SK-N-SH (cell line): Measurements from ENCODE around the gene STAMBP. TPM values are rescaled to one million over a fixed set of nuclear protein-coding genes. Genes with fewer than 3 reads are reported as not detected.

Source experiments
- CTCF ChIA-PET: fragments of 300-600, 350-600 bp; formaldehyde crosslinking; extraction: SDS; loops from one replicate; lab custom pipeline; 2021; lab: Yijun Ruan, JAX
- POLR2A ChIA-PET: fragments of 350-600 bp; sonication (Branson Sonifier 250); formaldehyde crosslinking; extraction: SDS; loops from one replicate; lab custom pipeline; 2020; ENCODE audit warnings: antibody characterized with exemption, inconsistent platforms; lab: Yijun Ruan, JAX
- DNase-seq: peaks from one replicate; pipeline ENCODE4 v3.0.0; 2012
- H2AFZ ChIP-seq: fragments of 200-600 bp; sonication (generic); 2 replicates; pipeline ENCODE4 v1.8.1; 2016; ENCODE audit warnings: antibody characterized with exemption, mild to moderate bottlenecking, low read depth
- H3F3A ChIP-seq: fragments of 200-600 bp; sonication (generic); replicated peaks from 2 replicates; pipeline ENCODE3; 2016; ENCODE audit warnings: antibody characterized with exemption, mild to moderate bottlenecking; ENCODE audit not compliant: insufficient read depth
- H3K27ac ChIP-seq, 2 experiments: fragments of 200-500 bp in 1 of 2; fragments of 200-600 bp in 1 of 2; sonication (Bioruptor generic) in 1 of 2; sonication (generic), shearing (Covaris generic) in 1 of 2; 2 replicates each; pipeline versions ENCODE4 v1.5.1 to v1.6.1; 2014 to 2016; ENCODE audit warnings: low read depth in 2 of 2, inconsistent platforms in 1 of 2, low read length in 1 of 2, mild to moderate bottlenecking in 1 of 2, mixed read lengths in 1 of 2
- H3K27me3 ChIP-seq: fragments of 200-600 bp; sonication (generic), shearing (Covaris generic); 2 replicates; pipeline ENCODE4 v1.6.1; 2016; ENCODE audit warnings: mixed run types; ENCODE audit not compliant: insufficient read depth
- H3K36me3 ChIP-seq, 2 experiments: fragments of 200-500 bp in 1 of 2; fragments of 200-600 bp in 1 of 2; sonication (Bioruptor generic) in 1 of 2; sonication (generic) in 1 of 2; replicated peaks in 1 of 2; 2 replicates each; pipeline versions ENCODE3 to v1.5.1; 2014 to 2016; ENCODE audit warnings: low read length in 1 of 2, mild to moderate bottlenecking in 1 of 2; ENCODE audit not compliant: insufficient read depth in 2 of 2, control insufficient read depth in 1 of 2
- H3K4me1 ChIP-seq, 2 experiments: fragments of 200-500 bp in 1 of 2; fragments of 200-600 bp in 1 of 2; sonication (Bioruptor generic) in 1 of 2; sonication (generic), shearing (Covaris generic) in 1 of 2; 2 replicates each; pipeline versions ENCODE4 v1.5.1 to v1.6.1; 2014 to 2016; ENCODE audit warnings: low read depth in 1 of 2, low read length in 1 of 2, mixed run types in 1 of 2; ENCODE audit not compliant: insufficient read depth in 2 of 2, control insufficient read depth in 1 of 2
- H3K4me2 ChIP-seq: fragments of 200-600 bp; sonication (generic), shearing (Covaris generic); 2 replicates; pipeline ENCODE4 v1.6.1; 2017; ENCODE audit warnings: mixed run types
- H3K4me3 ChIP-seq, 2 experiments: fragments of 200-500 bp in 1 of 2; fragments of 200-600 bp in 1 of 2; sonication (Bioruptor generic) in 1 of 2; sonication (generic), shearing (Covaris generic) in 1 of 2; 2 replicates each; pipeline versions ENCODE4 v1.5.1 to v1.8.1; 2014 to 2016; ENCODE audit warnings: low read depth in 2 of 2, inconsistent platforms in 1 of 2, low read length in 1 of 2, mild to moderate bottlenecking in 1 of 2, mixed read lengths in 1 of 2, moderate library complexity in 1 of 2
- H3K79me2 ChIP-seq: fragments of 200-600 bp; sonication (generic); 2 replicates; pipeline ENCODE4 v1.8.1; 2017; ENCODE audit warnings: mild to moderate bottlenecking; ENCODE audit not compliant: insufficient read depth
- H3K9ac ChIP-seq: fragments of 200-600 bp; sonication (generic); 2 replicates; pipeline ENCODE4 v1.6.1; 2017; ENCODE audit warnings: mixed run types
- H3K9me2 ChIP-seq: fragments of 200-600 bp; sonication (generic); 2 replicates; pipeline ENCODE4 v1.6.1; 2017; ENCODE audit warnings: mixed run types
- H3K9me3 ChIP-seq: fragments of 200-600 bp; sonication (generic); 2 replicates; pipeline ENCODE4 v1.6.1; 2017; ENCODE audit warnings: mixed run types, mild to moderate bottlenecking, moderate library complexity
- H4K20me1 ChIP-seq: fragments of 200-600 bp; sonication (generic); 2 replicates; pipeline ENCODE4 v1.6.1; 2017; ENCODE audit warnings: mild to moderate bottlenecking, mixed run types; ENCODE audit not compliant: insufficient read depth
- ELF1 ChIP-seq: IDR thresholded peaks from 2 replicates; pipeline ENCODE4 v1.4.0; 2012
- EP300 ChIP-seq, 2 experiments: IDR thresholded peaks; 2 replicates each; pipeline versions ENCODE4 v1.4.0 to v1.6.1; 2012; ENCODE audit warnings: borderline replicate concordance in 1 of 2, low read depth in 1 of 2, low read length in 1 of 2
- EZH2phosphoT487 ChIP-seq: fragments of 200-600 bp; sonication (generic); IDR thresholded peaks from 2 replicates; pipeline ENCODE4 v1.6.1; 2017; ENCODE audit warnings: low read depth, mixed run types, mild to moderate bottlenecking, antibody characterized with exemption, moderate library complexity, borderline replicate concordance
- FOXJ3 ChIP-seq: sonication (generic); formaldehyde crosslinking; IDR thresholded peaks from 2 replicates; pipeline ENCODE4 v1.5.1; 2020; ENCODE audit warnings: mild to moderate bottlenecking, missing genetic modification reagents
- FOXM1 ChIP-seq: IDR thresholded peaks from 2 replicates; pipeline ENCODE4 v1.4.0; 2012; ENCODE audit warnings: low read depth, mild to moderate bottlenecking
- GABPA ChIP-seq: IDR thresholded peaks from 2 replicates; pipeline ENCODE4 v1.4.0; 2012; ENCODE audit warnings: low read depth, mild to moderate bottlenecking
- GATA2 ChIP-seq: sonication (generic); formaldehyde crosslinking; IDR thresholded peaks from 2 replicates; pipeline ENCODE4 v1.5.0; 2020; ENCODE audit warnings: mild to moderate bottlenecking, missing genetic modification reagents
- MEF2A ChIP-seq: IDR thresholded peaks from 2 replicates; pipeline ENCODE4 v1.4.0; 2012; ENCODE audit warnings: low read depth, borderline replicate concordance
- MXI1 ChIP-seq: IDR thresholded peaks from 2 replicates; pipeline ENCODE4 v1.6.1; 2012; ENCODE audit warnings: mild to moderate bottlenecking, low read depth, low read length, improper control_type of control experiment
- NRF1 ChIP-seq: IDR thresholded peaks from 2 replicates; pipeline ENCODE4 v1.6.1; 2012; ENCODE audit warnings: low read depth, mild to moderate bottlenecking, low read length
- POLR2AphosphoS5 ChIP-seq: IDR thresholded peaks from 2 replicates; pipeline ENCODE4 v1.6.1; 2012; ENCODE audit warnings: low read depth, low read length
- RAD21 ChIP-seq: IDR thresholded peaks from 2 replicates; pipeline ENCODE4 v1.6.1; 2012; ENCODE audit warnings: mild to moderate bottlenecking, low read length
- RCOR1 ChIP-seq: fragments of 150-350 bp; IDR thresholded peaks from 2 replicates; pipeline ENCODE4 v1.6.1; 2017; ENCODE audit warnings: antibody characterized with exemption, low read length
- SMC3 ChIP-seq: IDR thresholded peaks from 2 replicates; pipeline ENCODE4 v1.6.1; 2012; ENCODE audit warnings: low read depth, low read length, improper control_type of control experiment
- TEAD4 ChIP-seq: IDR thresholded peaks from 2 replicates; pipeline ENCODE4 v1.4.0; 2012; ENCODE audit warnings: mild to moderate bottlenecking, borderline replicate concordance; ENCODE audit not compliant: insufficient read depth
- YY1 ChIP-seq: IDR thresholded peaks from 2 replicates; pipeline ENCODE4 v1.4.0; 2012; ENCODE audit warnings: low read depth, mild to moderate bottlenecking
- WGBS: methylation state at CpG from one replicate; pipeline ENCODE4 v1.1.6; 2017; ENCODE audit warnings: low lambda C conversion rate; 5-methylcytosine and 5-hydroxymethylcytosine counted together
- polyA plus RNA-seq, 3 experiments: library from polyadenylated mRNA; depleted of rRNA; stranded (reverse); fragments of >200 nt; gene quantifications; 2 replicates each; pipeline ENCODE4 v1.2.3, GENCODE V29; 2012
- TF ChIP-seq, protein P1 (sequence below): IDR thresholded peaks from 2 replicates; pipeline ENCODE4 v1.4.0; 2012; ENCODE audit warnings: low read depth, borderline replicate concordance
- TF ChIP-seq, protein P2 (sequence below): fragments of 200-600 bp; sonication (generic); IDR thresholded peaks from 2 replicates; pipeline ENCODE4 v1.6.1; 2017; ENCODE audit warnings: antibody characterized with exemption, mild to moderate bottlenecking, moderate library complexity

The STAMBP gene
- polyA plus RNA-seq, 1 of the 3 experiments (the other 2 are of a cell fraction): 42.2 TPM

DNA sequence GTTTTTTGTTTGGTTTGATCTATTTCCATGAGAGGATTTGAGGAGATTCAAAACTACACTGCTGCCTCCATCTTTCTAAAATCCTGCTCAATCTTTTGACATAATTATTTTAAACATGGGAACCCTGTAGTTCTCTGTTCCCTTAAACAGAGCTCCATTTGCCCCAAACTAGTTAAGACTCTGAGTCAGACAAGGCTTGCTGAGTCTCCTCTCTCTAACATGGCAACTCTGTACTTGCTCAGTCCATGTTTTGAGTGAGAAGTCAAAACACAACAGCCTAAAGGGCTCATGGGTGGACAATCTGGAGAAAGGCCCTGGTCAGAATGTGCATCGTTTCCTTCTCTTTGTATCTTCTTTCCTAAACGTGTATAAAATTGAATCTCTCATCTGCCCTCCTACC is 7.1 kb upstream of the STAMBP start:
- Histone ChIP-seq H3K36me3 (no peaks in the 10 kb centered on the region), H3K9ac (no peak overlapping the region), H3K4me2 (no peak overlapping the region), H4K20me1 (no peaks in the 10 kb centered on the region), H3K4me1 (no peaks in the 10 kb centered on the region), H3K4me3 (no peak overlapping the region), H3K9me3 (no peaks in the 10 kb centered on the region), H3K27ac (no peak overlapping the region), H3K27me3 (0 out of 2 replicates have a peak, but pooled peaks cover 9% of the 10 kb centered on the region), H3K9me2 (no peaks in the 10 kb centered on the region), H3K79me2 (no peaks in the 10 kb centered on the region), H3F3A (peaks cover 4% of the 10 kb centered on the region), H2AFZ (no peak overlapping the region)
- WGBS: 37% methylated on average over 2 of the region's 2 CpGs
- POLR2A ChIA-PET: no interaction called here
- DNase-seq: no peak
- CTCF ChIA-PET: interaction anchor here (1.4 to 9.4 kb wide), 4 partner anchors 299 to 513 kb away, joined by 4 to 155 read pairs (median 27); partner anchors contain the start of gene BOLA3
- TF ChIP-seq GABPA (no peak), EZH2phosphoT487 (no peak), FOXJ3 (CRISPR knock-in tag) (no peak), FOXM1 (no peak), TEAD4 (no peak), POLR2AphosphoS5 (no peak)

DNA sequence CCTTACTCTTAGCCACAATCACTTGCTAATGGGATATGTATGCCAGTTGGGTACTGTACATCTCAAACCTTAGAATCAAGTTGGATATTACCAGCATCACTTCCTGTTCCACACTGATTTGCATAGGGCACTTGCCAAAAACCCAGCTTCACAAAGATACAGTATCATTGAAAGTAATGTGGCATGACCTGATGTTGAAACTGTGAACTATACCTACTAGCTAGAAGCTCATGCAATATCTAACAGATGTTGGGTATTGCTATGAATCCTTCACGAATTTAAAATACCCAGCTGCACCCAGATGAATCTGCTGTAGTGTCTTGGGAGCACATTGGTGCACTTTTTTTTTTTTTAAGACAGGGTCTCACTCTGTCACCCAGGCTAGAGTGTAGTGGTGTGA is 6.5 kb upstream of the STAMBP start:
- H3K79me2 ChIP-seq: no peaks in the 10 kb centered on the region
- CTCF ChIA-PET: interaction anchor here (0.9 to 9.4 kb wide), 6 partner anchors 285 to 518 kb away, joined by 3 to 155 read pairs (median 4); partner anchors contain the start of genes BOLA3 and MTHFD2
- H3K27ac ChIP-seq: no peak overlapping the region
- WGBS: 5% methylated on average over 1 of the region's 1 CpG
- H3K27me3 ChIP-seq: 0 out of 2 replicates have a peak, but pooled peaks cover 9% of the 10 kb centered on the region
- DNase-seq: no peak
- POLR2A ChIA-PET: no interaction called here
- H3K9me2 ChIP-seq: no peaks in the 10 kb centered on the region
- no peak overlapping the region for H3K4me2 ChIP-seq
- H3F3A ChIP-seq: peaks cover 4% of the 10 kb centered on the region
- no peaks in the 10 kb centered on the region for H3K36me3 ChIP-seq
- TF ChIP-seq SMC3: no peak
- no peak for TF ChIP-seq EP300 (IDR thresholded peaks at IDR 0.05; ENCODE audit: borderline replicate concordance in 1 of 2, low read depth in 1 of 2, low read length in 1 of 2)
- TF ChIP-seq, protein P1, sequence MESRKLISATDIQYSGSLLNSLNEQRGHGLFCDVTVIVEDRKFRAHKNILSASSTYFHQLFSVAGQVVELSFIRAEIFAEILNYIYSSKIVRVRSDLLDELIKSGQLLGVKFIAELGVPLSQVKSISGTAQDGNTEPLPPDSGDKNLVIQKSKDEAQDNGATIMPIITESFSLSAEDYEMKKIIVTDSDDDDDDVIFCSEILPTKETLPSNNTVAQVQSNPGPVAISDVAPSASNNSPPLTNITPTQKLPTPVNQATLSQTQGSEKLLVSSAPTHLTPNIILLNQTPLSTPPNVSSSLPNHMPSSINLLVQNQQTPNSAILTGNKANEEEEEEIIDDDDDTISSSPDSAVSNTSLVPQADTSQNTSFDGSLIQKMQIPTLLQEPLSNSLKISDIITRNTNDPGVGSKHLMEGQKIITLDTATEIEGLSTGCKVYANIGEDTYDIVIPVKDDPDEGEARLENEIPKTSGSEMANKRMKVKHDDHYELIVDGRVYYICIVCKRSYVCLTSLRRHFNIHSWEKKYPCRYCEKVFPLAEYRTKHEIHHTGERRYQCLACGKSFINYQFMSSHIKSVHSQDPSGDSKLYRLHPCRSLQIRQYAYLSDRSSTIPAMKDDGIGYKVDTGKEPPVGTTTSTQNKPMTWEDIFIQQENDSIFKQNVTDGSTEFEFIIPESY: no peak
- TF ChIP-seq ELF1: no peak
- TF ChIP-seq GABPA: no peak
- no peak for TF ChIP-seq FOXM1
- no peak for TF ChIP-seq RCOR1
- TF ChIP-seq GATA2: no peak
- no peak for TF ChIP-seq NRF1
- TF ChIP-seq YY1: no peak
- no peak for TF ChIP-seq MXI1
- TF ChIP-seq, protein P2, sequence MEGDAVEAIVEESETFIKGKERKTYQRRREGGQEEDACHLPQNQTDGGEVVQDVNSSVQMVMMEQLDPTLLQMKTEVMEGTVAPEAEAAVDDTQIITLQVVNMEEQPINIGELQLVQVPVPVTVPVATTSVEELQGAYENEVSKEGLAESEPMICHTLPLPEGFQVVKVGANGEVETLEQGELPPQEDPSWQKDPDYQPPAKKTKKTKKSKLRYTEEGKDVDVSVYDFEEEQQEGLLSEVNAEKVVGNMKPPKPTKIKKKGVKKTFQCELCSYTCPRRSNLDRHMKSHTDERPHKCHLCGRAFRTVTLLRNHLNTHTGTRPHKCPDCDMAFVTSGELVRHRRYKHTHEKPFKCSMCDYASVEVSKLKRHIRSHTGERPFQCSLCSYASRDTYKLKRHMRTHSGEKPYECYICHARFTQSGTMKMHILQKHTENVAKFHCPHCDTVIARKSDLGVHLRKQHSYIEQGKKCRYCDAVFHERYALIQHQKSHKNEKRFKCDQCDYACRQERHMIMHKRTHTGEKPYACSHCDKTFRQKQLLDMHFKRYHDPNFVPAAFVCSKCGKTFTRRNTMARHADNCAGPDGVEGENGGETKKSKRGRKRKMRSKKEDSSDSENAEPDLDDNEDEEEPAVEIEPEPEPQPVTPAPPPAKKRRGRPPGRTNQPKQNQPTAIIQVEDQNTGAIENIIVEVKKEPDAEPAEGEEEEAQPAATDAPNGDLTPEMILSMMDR: no peak
- TF ChIP-seq RAD21: no peak
- no peak for TF ChIP-seq MEF2A
- no peak overlapping the region for H2AFZ ChIP-seq
- no peaks in the 10 kb centered on the region for H3K4me1 ChIP-seq
- no peak overlapping the region for H3K4me3 ChIP-seq
- H3K9ac ChIP-seq: no peak overlapping the region
- no peaks in the 10 kb centered on the region for H3K9me3 ChIP-seq
- no peaks in the 10 kb centered on the region for H4K20me1 ChIP-seq
